T-helper 1 cell treated with Interleukin-12 subunit alpha and Interleukin-12 subunit beta and Interleukin-4 antibody, amounts not matched to agents 30 ng/mL and 1 ng/mL, for 36 hours (primary cell): ENCODE data around the gene MAP3K9. TPM values are rescaled to one million over a fixed set of nuclear protein-coding genes. Genes with fewer than 3 reads are reported as not detected.

ENCODE experiments used
- intact Hi-C: fragments of 100-400 bp; cut with micrococcal nuclease; formaldehyde crosslinking; loops from one replicate; pipeline ENCODE4 v1.15.1; 2024
- total RNA-seq: library from RNA; stranded (reverse); gene quantifications from 2 replicates; pipeline ENCODE4 v1.2.3, GENCODE V29; 2022

The MAP3K9 gene
- total RNA-seq, 1 donor from 2014 or later = 5.7 TPM

- intact Hi-C loops = no loop called here
Observed at GRCh38 chr14:70702161-70702560, 107.2 kb downstream of the MAP3K9 start.

GRCh38 chr14:70701610-70702009, 107.7 kb downstream of the MAP3K9 start:
- intact Hi-C loops = no loop called here

- intact Hi-C loops = no loop called here
Observed at GRCh38 chr14:70700955-70701585, 108.2 kb downstream of the MAP3K9 start.

- intact Hi-C loops = no loop called here
Observed at GRCh38 chr14:70699646-70700045, 109.7 kb downstream of the MAP3K9 start.

- intact Hi-C loops = no loop called here
Observed at GRCh38 chr14:70698288-70698687, 111.0 kb downstream of the MAP3K9 start.

- intact Hi-C loops = no loop called here
Observed at GRCh38 chr14:70697701-70698100, 111.6 kb downstream of the MAP3K9 start.

- intact Hi-C loops = no loop called here
Observed at GRCh38 chr14:70696026-70696425, 113.3 kb downstream of the MAP3K9 start.

- intact Hi-C loops = no loop called here
Observed at GRCh38 chr14:70692210-70692609, 117.1 kb downstream of the MAP3K9 start.

- intact Hi-C loops = no loop called here
Observed at GRCh38 chr14:70685474-70686197, 123.7 kb downstream of the MAP3K9 start.

GRCh38 chr14:70683983-70684382, 125.3 kb downstream of the MAP3K9 start:
- intact Hi-C loops = no loop called here

GRCh38 chr14:70680748-70681147, 128.6 kb downstream of the MAP3K9 start:
- intact Hi-C loops = no loop called here

GRCh38 chr14:70677341-70677740, 132.0 kb downstream of the MAP3K9 start:
- intact Hi-C loops = no loop called here

Other genes starting within 250 kb of the MAP3K9 start
- 50.8 and 52.7 TPM in 2 replicates for gene MED6, start 208.9 kb downstream of the MAP3K9 start, total RNA-seq
- 12.5 and 13.0 TPM in 2 replicates for gene TTC9, start 167.6 kb downstream of the MAP3K9 start, total RNA-seq
- 69.9 and 80.0 TPM in 2 replicates for gene PCNX1, start 97.9 kb upstream of the MAP3K9 start, total RNA-seq